NCI-H1436 treated with DMSO at 0.1 percent for 48 hours (cell line): Measurements from ENCODE around the gene ZNF396.

Source experiments
- DNase-seq: peaks from one replicate; lab custom pipeline; 2025; lab: John Stamatoyannopoulos, UW

ZNF396 gene

GRCh38 chr18:35335866-35336265, 41.3 kb downstream of the ZNF396 start:
- no peak for DNase-seq

DNA sequence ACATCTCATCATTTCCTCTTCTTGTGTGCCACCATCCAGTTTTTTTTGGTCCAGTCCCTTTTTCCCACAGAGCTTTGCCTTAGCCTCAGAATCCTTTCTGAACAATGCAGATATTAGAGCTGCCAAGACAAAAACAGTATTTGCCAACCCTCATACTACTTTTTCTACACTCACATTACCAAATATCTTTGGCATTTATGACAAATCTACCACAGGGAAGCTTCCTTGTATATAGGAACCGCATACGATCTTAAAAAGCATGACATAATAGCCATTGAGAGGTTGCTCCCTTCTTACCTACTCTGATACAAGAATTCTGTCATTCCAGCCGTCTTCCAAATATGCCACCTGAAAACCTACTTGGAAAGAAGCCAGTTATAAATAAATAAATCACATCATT, 42.3 kb downstream of the ZNF396 start:
- DNase-seq: no peak

DNA sequence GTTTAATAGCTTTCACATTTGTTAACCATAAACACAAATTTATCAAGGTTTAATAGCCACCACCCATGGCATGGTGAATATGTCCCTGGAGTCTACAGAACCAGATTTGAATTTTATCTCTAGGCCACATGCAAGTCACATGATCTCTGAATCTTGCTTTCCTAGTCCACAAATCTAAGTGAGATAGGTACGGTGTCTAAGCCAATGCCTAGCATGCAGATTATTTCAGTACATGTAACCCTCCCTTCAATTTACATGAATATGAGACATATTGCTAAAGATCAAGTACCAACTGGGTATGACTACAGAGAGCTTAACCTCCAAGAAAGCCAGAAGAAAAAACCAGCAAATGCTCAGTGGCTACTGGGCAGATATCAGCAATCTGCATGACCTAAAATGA, 42.9 kb downstream of the ZNF396 start:
- DNase-seq: no peak

DNA sequence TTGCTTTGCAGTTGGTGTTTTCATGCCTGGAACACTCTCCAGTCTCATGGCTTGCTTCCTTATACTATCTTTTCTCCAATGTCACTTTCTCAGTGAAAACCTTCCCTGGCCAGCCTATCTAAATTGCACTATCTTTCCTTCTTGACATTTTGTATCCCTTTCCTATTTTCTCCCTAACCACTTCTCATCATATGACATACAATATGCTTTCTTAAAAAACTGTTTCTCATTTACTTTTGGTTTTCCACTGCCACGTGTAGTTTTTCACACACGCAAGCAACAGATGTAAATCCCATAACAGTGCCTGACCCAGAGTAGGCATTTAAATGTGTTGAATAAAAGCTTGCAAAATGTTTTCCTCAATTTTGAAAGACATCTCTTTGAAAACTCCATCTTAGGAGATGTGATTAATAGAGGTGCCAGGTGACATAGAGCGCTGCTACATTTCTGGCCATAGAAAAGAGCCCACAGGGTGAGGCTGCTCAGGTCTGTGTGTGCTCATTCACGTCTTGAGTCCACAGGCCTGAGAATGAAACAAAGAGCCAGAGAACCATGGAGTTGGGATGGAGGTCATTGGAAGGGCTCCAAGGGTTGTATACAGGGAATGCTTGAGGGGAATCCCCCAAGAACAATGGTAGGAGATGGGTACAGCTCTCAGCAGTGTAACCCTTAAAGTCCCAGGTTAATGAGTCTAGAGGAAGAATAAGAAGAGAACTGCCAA, 45.6 kb downstream of the ZNF396 start:
- no peak for DNase-seq

- DNase-seq: no peak
These were observed 48.3 kb downstream of the ZNF396 start for GRCh38 chr18:35328868-35329267.

- no peak for DNase-seq
These were observed 50.3 kb downstream of the ZNF396 start for GRCh38 chr18:35326695-35327387.

GRCh38 chr18:35324926-35325655, 52.0 kb downstream of the ZNF396 start:
- no peak for DNase-seq

DNA sequence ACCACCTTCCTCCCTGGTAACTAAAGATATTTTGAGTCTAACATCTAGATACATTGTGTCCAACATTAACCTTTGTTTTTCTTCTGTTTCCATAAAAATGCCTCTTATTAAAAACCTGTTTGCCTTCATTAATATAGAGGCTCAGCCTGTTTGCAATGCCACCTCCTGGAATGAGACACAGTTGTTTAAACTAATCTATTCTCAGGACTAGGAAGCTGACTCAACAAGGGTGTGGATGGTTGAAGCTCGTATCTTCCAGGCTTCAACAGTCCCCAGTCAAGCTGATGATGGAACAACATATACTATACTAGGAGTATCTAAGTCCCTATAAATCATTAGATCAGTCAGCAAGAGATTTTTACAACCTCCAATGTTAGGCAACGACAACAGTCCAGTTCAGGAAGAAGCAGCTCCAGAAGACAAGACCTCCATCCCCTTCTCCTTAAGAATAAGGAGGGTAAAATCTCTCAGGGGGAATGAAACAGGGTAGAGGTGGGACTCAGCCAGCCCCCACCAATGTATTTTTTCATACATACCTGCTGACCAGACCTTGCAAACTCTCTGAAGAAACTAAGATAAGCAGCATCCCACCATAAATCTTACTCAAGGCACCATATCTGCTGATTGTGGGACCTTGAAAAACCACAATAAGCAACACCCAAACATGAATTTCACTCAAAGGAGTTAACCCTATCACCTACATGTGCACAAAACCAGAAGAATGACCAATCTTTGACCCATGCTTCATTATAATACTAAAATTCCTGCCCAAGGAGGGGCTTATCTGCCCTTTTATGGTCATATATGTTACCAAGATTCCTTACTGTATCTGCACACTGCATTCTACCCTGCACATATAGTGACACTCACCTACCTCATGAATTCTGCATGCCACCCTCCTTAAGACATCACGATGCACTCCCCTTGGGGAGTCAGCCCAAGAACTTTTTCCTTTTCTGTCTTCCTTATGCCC, 54.4 kb downstream of the ZNF396 start:
- DNase-seq: no peak
